CD4-positive, alpha-beta memory T cell (primary cell): ENCODE results near the gene CPZ. TPM values are rescaled to one million over a fixed set of nuclear protein-coding genes. Genes with fewer than 3 reads are reported as not detected.

Experiments
- CTCF ChIA-PET: fragments of 350-600 bp; sonication (Branson Sonifier 250); formaldehyde crosslinking; loops from one replicate; lab custom pipeline; 2021; ENCODE audit warnings: inconsistent platforms; ENCODE audit not compliant: partially characterized antibody; lab: Charles Lee
- POLR2A ChIA-PET: fragments of 350-600 bp; sonication (Branson Sonifier 250); formaldehyde crosslinking; loops from one replicate; lab custom pipeline; 2021; ENCODE audit not compliant: partially characterized antibody; lab: Charles Lee
- DNase-seq, 5 donors: peaks; one replicate each; pipeline versions ENCODE4 v3.0.0 to v3.0.0-alpha.2; 2020 to 2022; ENCODE audit warnings: mixed read lengths in 1 of 5
- H3K27ac ChIP-seq: one replicate; pipeline ENCODE4 v1.7.0; 2013; ENCODE audit warnings: low read depth, low read length
- H3K27me3 ChIP-seq: 2 replicates; pipeline ENCODE4 v1.7.0; 2013; ENCODE audit warnings: mild to moderate bottlenecking, low read length, moderate library complexity; ENCODE audit not compliant: insufficient read depth
- H3K36me3 ChIP-seq: 2 replicates; pipeline ENCODE4 v1.7.0; 2013; ENCODE audit warnings: mild to moderate bottlenecking, low read length, moderate library complexity; ENCODE audit not compliant: insufficient read depth
- H3K4me1 ChIP-seq: 2 replicates; pipeline ENCODE4 v1.7.0; 2013; ENCODE audit warnings: mild to moderate bottlenecking, low read length, moderate library complexity; ENCODE audit not compliant: insufficient read depth
- H3K4me3 ChIP-seq, 2 donors: one replicate each; pipeline ENCODE4 v1.7.0; 2013; ENCODE audit warnings: low read length in 2 of 2, mild to moderate bottlenecking in 1 of 2
- H3K9me3 ChIP-seq, 2 donors: one replicate each; pipeline ENCODE4 v1.7.0; 2013; ENCODE audit warnings: low read length in 2 of 2, control low read depth in 1 of 2; ENCODE audit not compliant: control insufficient read depth in 1 of 2
- H3K27ac Mint-ChIP-seq, 7 donors: one replicate each; pipeline ENCODE4 v1.8.0; 2020 to 2021; ENCODE audit warnings: mixed read lengths in 7 of 7, mild to moderate bottlenecking in 6 of 7, inconsistent platforms in 3 of 7, moderate library complexity in 3 of 7
- H3K27me3 Mint-ChIP-seq, 2 donors: one replicate each; pipeline ENCODE4 v1.8.0; 2020 to 2021; ENCODE audit warnings: mixed read lengths in 2 of 2
- H3K36me3 Mint-ChIP-seq, 2 donors: one replicate each; pipeline ENCODE4 v1.8.0; 2020 to 2021; ENCODE audit warnings: mixed read lengths in 2 of 2, inconsistent platforms in 1 of 2, mild to moderate bottlenecking in 1 of 2
- H3K4me1 Mint-ChIP-seq, 4 donors: one replicate each; pipeline ENCODE4 v1.8.0; 2020 to 2021; ENCODE audit warnings: mixed read lengths in 4 of 4, mild to moderate bottlenecking in 1 of 4
- H3K4me3 Mint-ChIP-seq, 8 donors: one replicate each; pipeline ENCODE4 v1.8.0; 2020 to 2021; ENCODE audit warnings: mixed read lengths in 8 of 8, mild to moderate bottlenecking in 7 of 8, moderate library complexity in 6 of 8, inconsistent platforms in 3 of 8
- H3K9me3 Mint-ChIP-seq, 8 donors: one replicate each; pipeline ENCODE4 v1.8.0; 2020 to 2021; ENCODE audit warnings: mixed read lengths in 8 of 8, mild to moderate bottlenecking in 5 of 8, inconsistent platforms in 3 of 8, moderate library complexity in 1 of 8
- intact Hi-C: fragments of 100-400 bp; cut with micrococcal nuclease; formaldehyde crosslinking; loops from one replicate; pipeline ENCODE4 v1.15.1; 2023
- polyA plus RNA-seq, 2 donors: library from polyadenylated mRNA; unstranded; fragments of 300-500 nt; fragmentation: Illumina TruSeq; gene quantifications; one replicate each; pipeline ENCODE4 v1.2.3, GENCODE V29; 2021
- total RNA-seq, 2 experiments: library from RNA; stranded (reverse); gene quantifications; one replicate each; pipeline ENCODE4 v1.2.3, GENCODE V29; 2021

Gene CPZ
- total and polyA plus RNA-seq, 4 experiments from 2014 or later, result not detected

DNA sequence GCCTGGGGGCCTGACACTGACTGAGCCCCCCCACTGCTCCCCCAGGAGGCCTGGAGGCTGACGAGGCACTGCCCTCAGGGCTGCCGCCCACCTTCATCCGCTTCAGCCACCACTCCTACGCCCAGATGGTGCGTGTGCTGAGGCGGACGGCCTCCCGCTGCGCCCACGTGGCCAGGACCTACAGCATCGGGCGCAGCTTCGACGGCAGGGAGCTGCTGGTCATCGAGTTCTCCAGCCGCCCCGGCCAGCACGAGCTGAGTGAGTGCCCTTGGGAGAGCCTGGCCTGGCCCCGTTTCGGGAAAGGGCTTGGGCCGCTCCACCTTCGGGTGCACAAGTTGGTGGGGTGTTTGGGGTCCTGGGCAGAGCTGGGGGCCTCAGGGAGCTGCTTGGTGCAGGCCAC, 11.4 kb downstream of the CPZ start:
- ChIA-PET POLR2A (no interaction called here), CTCF (no interaction called here)

DNA sequence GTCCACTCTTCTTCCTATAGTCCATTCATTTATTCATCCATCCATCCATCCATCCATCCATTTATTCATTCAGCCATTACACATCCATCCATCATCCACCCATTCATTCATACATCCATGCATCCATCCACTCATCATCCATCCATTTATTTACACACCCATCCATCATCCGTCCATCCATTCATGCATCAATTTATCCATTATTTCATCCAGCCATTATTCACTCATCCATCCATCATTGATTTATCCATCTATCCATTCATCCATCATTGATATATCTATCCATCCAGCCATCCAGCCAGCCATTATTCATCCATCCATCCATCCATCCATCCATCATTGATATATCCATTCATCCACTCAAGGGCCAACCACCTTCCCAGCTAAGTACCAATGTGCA, 12.7 kb downstream of the CPZ start:
- Mint-ChIP-seq H3K4me1 (peaks cover 0 to 3% (median 2%) of the 10 kb centered on the region in 4 donors), H3K36me3 (no peaks in the 10 kb centered on the region), H3K9me3 (no peaks in the 10 kb centered on the region), H3K27ac (no peak overlapping the region), H3K4me3 (no peak overlapping the region), H3K27me3 (peaks cover 0 to 3% of the 10 kb centered on the region in 2 donors)
- ChIA-PET CTCF (interaction anchor here (2.3 kb wide), 1 partner anchor 312 kb away, joined by 7 read pairs; no protein-coding TSS in a partner anchor), POLR2A (no interaction called here)
- intact Hi-C loops, result no loop called here
- DNase-seq, result no peak
- Histone ChIP-seq H3K4me1 (no peaks in the 10 kb centered on the region), H3K27me3 (no peaks in the 10 kb centered on the region), H3K36me3 (no peaks in the 10 kb centered on the region), H3K4me3 (no peak overlapping the region), H3K9me3 (no peaks in the 10 kb centered on the region), H3K27ac (no peak overlapping the region)

More for the DNA sequence above, 11.4 kb downstream of the CPZ start:
- Histone ChIP-seq H3K27ac (no peak overlapping the region), H3K9me3 (no peaks in the 10 kb centered on the region), H3K27me3 (no peaks in the 10 kb centered on the region), H3K36me3 (no peaks in the 10 kb centered on the region), H3K4me3 (no peak overlapping the region), H3K4me1 (no peaks in the 10 kb centered on the region)
- peaks cover 0 to 1% (median under 1%) of the 10 kb centered on the region in 4 donors for H3K4me1 Mint-ChIP-seq
- H3K9me3 Mint-ChIP-seq, result no peaks in the 10 kb centered on the region
- H3K27me3 Mint-ChIP-seq, result peaks cover 0 to 3% of the 10 kb centered on the region in 2 donors
- no peaks in the 10 kb centered on the region for H3K36me3 Mint-ChIP-seq
- no peak for DNase-seq
- intact Hi-C loops, result no loop called here
- H3K27ac Mint-ChIP-seq, result no peak overlapping the region
- H3K4me3 Mint-ChIP-seq, result no peak overlapping the region

DNA sequence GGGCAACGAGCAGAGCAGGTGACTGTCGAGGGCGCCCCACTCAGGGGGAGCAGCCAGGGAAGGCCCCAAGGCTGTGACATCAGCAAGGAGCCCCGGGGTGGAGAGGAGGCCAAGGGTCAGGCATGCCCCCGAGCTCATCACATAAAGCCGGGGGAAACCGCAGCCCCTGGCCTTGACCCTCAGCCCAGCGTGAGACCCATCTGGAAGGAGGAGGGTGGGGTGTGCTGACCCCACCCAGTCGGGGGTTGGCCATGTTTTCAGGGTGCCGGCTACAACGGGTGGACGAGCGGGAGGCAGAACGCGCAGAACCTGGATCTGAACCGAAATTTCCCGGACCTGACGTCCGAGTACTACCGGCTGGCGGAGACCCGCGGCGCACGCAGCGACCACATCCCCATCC, 13.9 kb downstream of the CPZ start:
- CTCF ChIA-PET, result interaction anchor here (1.3 to 2.3 kb wide), 2 partner anchors 13 to 311 kb away, joined by 4 to 7 read pairs; no protein-coding TSS in a partner anchor
- POLR2A ChIA-PET, result no interaction called here
- Histone ChIP-seq H3K4me1 (no peaks in the 10 kb centered on the region), H3K4me3 (no peak overlapping the region), H3K27ac (no peak overlapping the region), H3K27me3 (no peaks in the 10 kb centered on the region), H3K9me3 (no peaks in the 10 kb centered on the region), H3K36me3 (no peaks in the 10 kb centered on the region)
- peaks cover 0 to 3% (median 2%) of the 10 kb centered on the region in 4 donors for H3K4me1 Mint-ChIP-seq
- peaks cover 0 to 4% (median 0%) of the 10 kb centered on the region in 8 donors for H3K9me3 Mint-ChIP-seq
- peaks cover 3% of the 10 kb centered on the region in 2 donors for H3K27me3 Mint-ChIP-seq
- no peak overlapping the region for H3K4me3 Mint-ChIP-seq
- H3K27ac Mint-ChIP-seq, result no peak overlapping the region
- DNase-seq, result no peak
- intact Hi-C loops, result no loop called here
- no peaks in the 10 kb centered on the region for H3K36me3 Mint-ChIP-seq

- Mint-ChIP-seq H3K9me3 (peaks cover 0 to 4% (median 0%) of the 10 kb centered on the region in 8 donors), H3K4me1 (peaks cover 0 to 3% (median 2%) of the 10 kb centered on the region in 4 donors), H3K27me3 (peaks cover 3% of the 10 kb centered on the region in 2 donors), H3K4me3 (no peak overlapping the region), H3K27ac (no peak overlapping the region), H3K36me3 (no peaks in the 10 kb centered on the region)
- ChIA-PET CTCF (interaction anchor here (0.9 to 2.3 kb wide), 4 partner anchors 8 to 311 kb away, joined by 3 to 7 read pairs (median 4); no protein-coding TSS in a partner anchor), POLR2A (no interaction called here)
- Histone ChIP-seq H3K4me1 (no peaks in the 10 kb centered on the region), H3K36me3 (no peaks in the 10 kb centered on the region), H3K27me3 (no peaks in the 10 kb centered on the region), H3K27ac (no peak overlapping the region), H3K4me3 (no peak overlapping the region), H3K9me3 (no peaks in the 10 kb centered on the region)
- DNase-seq, result no peak
- intact Hi-C loops, result no loop called here
Measured at GRCh38 chr4:8606966-8607365, 14.4 kb downstream of the CPZ start.

DNA sequence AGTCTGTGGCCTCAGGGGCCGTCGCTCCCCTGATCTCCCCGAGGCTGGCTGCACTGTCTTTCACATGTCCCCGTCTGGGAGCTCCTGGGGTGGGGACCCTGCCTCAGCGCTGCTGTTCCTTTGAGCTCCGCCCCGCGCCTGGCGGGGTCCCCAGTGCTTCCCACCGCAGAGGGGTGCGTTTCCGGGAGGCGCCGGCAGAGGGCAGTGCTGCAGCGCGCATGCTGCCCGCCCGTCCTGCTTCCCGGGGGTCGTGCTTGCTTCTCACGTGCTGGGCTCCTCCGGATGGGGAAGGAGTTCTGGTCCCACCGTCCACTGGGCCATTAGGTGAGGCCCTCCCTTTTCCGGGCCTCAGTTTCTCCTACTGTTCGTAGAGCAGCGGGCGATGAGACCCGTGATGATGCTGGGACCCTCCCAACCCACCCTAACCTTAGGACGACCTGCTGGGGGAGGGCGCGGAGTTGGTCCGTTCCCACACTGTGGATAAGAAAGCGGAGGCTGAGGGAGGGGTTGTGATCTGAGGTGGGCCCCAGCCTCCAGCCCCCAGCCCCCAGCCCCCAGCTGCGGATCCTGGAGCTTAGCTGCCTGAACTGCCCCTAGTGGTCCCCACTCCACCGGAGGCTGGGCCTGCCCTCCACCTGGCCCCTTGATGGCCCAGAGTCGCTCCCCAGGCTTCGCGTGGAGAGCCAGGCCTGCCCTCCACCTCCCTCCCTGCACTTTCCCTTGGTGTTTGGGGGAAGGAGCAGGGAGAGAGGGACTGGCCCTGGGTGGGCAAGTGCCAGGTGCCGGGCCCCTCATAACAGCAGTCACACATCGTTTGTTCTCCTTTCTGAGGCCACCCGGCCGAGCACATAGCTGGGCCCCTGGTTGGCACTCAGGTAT, 15.3 kb downstream of the CPZ start:
- H3K27me3 Mint-ChIP-seq, result peaks cover 0 to 3% of the 10 kb centered on the region in 2 donors
- no peaks in the 10 kb centered on the region for H3K27me3 ChIP-seq
- H3K27ac Mint-ChIP-seq, result no peak overlapping the region
- intact Hi-C loops, result no loop called here
- peaks cover 0 to 4% (median 0%) of the 10 kb centered on the region in 8 donors for H3K9me3 Mint-ChIP-seq
- H3K4me1 ChIP-seq, result no peaks in the 10 kb centered on the region
- H3K27ac ChIP-seq, result no peak overlapping the region
- H3K4me3 Mint-ChIP-seq, result peak overlapping the region in 1 of 8 donors; percentile 26
- peaks cover 0 to 3% (median 2%) of the 10 kb centered on the region in 4 donors for H3K4me1 Mint-ChIP-seq
- H3K36me3 ChIP-seq, result no peaks in the 10 kb centered on the region
- CTCF ChIA-PET, result interaction anchor here (0.9 to 2.3 kb wide), 4 partner anchors 9 to 310 kb away, joined by 3 to 7 read pairs (median 4); no protein-coding TSS in a partner anchor
- no peaks in the 10 kb centered on the region for H3K36me3 Mint-ChIP-seq
- DNase-seq, result peak in 1 of 5 donors; percentile 4
- no peaks in the 10 kb centered on the region for H3K9me3 ChIP-seq
- POLR2A ChIA-PET, result no interaction called here
- no peak overlapping the region for H3K4me3 ChIP-seq

GRCh38 chr4:8608714-8609391, 16.3 kb downstream of the CPZ start:
- ChIA-PET POLR2A (no interaction called here), CTCF (no interaction called here)
- no peak overlapping the region for H3K4me3 Mint-ChIP-seq
- DNase-seq, result no peak
- Histone ChIP-seq H3K4me3 (no peak overlapping the region), H3K27me3 (no peaks in the 10 kb centered on the region), H3K9me3 (no peaks in the 10 kb centered on the region), H3K36me3 (no peaks in the 10 kb centered on the region), H3K27ac (no peak overlapping the region), H3K4me1 (no peaks in the 10 kb centered on the region)
- H3K4me1 Mint-ChIP-seq, result peaks cover 0 to 3% (median 2%) of the 10 kb centered on the region in 4 donors
- no peak overlapping the region for H3K27ac Mint-ChIP-seq
- H3K9me3 Mint-ChIP-seq, result peaks cover 0 to 4% (median 0%) of the 10 kb centered on the region in 8 donors
- H3K27me3 Mint-ChIP-seq, result peaks cover 0 to 3% of the 10 kb centered on the region in 2 donors
- H3K36me3 Mint-ChIP-seq, result no peaks in the 10 kb centered on the region
- intact Hi-C loops, result no loop called here

- no peak overlapping the region for H3K27ac Mint-ChIP-seq
- intact Hi-C loops, result no loop called here
Measured at GRCh38 chr4:8609406-8609805, 16.8 kb downstream of the CPZ start.

More at GRCh38 chr4:8609406-8609805, 16.8 kb downstream of the CPZ start:
- Histone ChIP-seq H3K4me1 (no peaks in the 10 kb centered on the region), H3K27me3 (no peaks in the 10 kb centered on the region), H3K9me3 (no peaks in the 10 kb centered on the region), H3K36me3 (no peaks in the 10 kb centered on the region), H3K4me3 (no peak overlapping the region), H3K27ac (no peak overlapping the region)
- DNase-seq, result no peak
- POLR2A ChIA-PET, result no interaction called here
- Mint-ChIP-seq H3K4me1 (peaks cover 0 to 3% (median 2%) of the 10 kb centered on the region in 4 donors), H3K27me3 (peaks cover 0 to 3% of the 10 kb centered on the region in 2 donors), H3K36me3 (no peaks in the 10 kb centered on the region), H3K4me3 (no peak overlapping the region), H3K9me3 (peaks cover 0 to 4% (median 0%) of the 10 kb centered on the region in 8 donors)
- CTCF ChIA-PET, result no interaction called here
